Measurements from ENCODE around the gene COMP.

GRCh38 chr19:18799389-18799970, 8.4 kb upstream of the COMP start:
- TF ChIP-seq ZC3H10 (CRISPR knock-in tag; IDR thresholded peaks at IDR 0.05) (no peak), GLIS3 (CRISPR knock-in tag; IDR thresholded peaks at IDR 0.05) (no peak), CSDC2 (CRISPR knock-in tag; IDR thresholded peaks at IDR 0.05) (no peak), ARNTL (CRISPR knock-in tag; IDR thresholded peaks at IDR 0.05; ENCODE audit: borderline replicate concordance, low read depth) (no peak), SNAI2 (CRISPR knock-in tag; IDR thresholded peaks at IDR 0.05) (no peak), POU6F1 (CRISPR knock-in tag; IDR thresholded peaks at IDR 0.05; ENCODE audit: borderline replicate concordance, low read depth) (no peak), PPARA (CRISPR knock-in tag; IDR thresholded peaks at IDR 0.05; ENCODE audit: borderline replicate concordance) (no peak), ZNF70 (CRISPR knock-in tag; IDR thresholded peaks at IDR 0.05) (no peak), ZFP3 (CRISPR knock-in tag; IDR thresholded peaks at IDR 0.05) (no peak)

All from SK-N-SH treated with all-trans-retinoic acid at 6 μM for 48 hours (cell line).